Measurements from ENCODE around the gene C3. TPM values are rescaled to one million over a fixed set of nuclear protein-coding genes. Genes with fewer than 3 reads are reported as not detected.
"Not testable (repeated sequence)": the region's sequence is repeated elsewhere in the genome, so short reads cannot be mapped to it uniquely, and the experiment has no call there.

Gene C3
- total RNA-seq, 1 donor from 2014 or later, result 1,129 TPM

GRCh38 chr19:6664916-6665315 is 55.5 kb downstream of the C3 start:
- H3K36me3 ChIP-seq, result no peaks in the 10 kb centered on the region
- H3K4me1 ChIP-seq, result no peaks in the 10 kb centered on the region
- H3K27ac ChIP-seq, result no peak overlapping the region
- peaks cover 12% of the 10 kb centered on the region for H3K27me3 ChIP-seq
- no peak for TF ChIP-seq CTCF (IDR thresholded peaks at IDR 0.05)
- H3K4me3 ChIP-seq, result no peak overlapping the region
- DNase-seq (no peak), ATAC-seq (no peak)
- intact Hi-C loops (cut with DNase I), result no loop called here
- H3K9me3 ChIP-seq, result no peaks in the 10 kb centered on the region

GRCh38 chr19:6663236-6664201 is 56.9 kb downstream of the C3 start:
- TF ChIP-seq CTCF (IDR thresholded peaks at IDR 0.05), result no peak
- ATAC-seq, result peak; percentile 32

GRCh38 chr19:6662702-6663101 is 57.7 kb downstream of the C3 start:
- H3K36me3 ChIP-seq, result no peaks in the 10 kb centered on the region
- no peaks in the 10 kb centered on the region for H3K4me1 ChIP-seq
- no peak for TF ChIP-seq CTCF (IDR thresholded peaks at IDR 0.05)
- DNase-seq (no peak), ATAC-seq (no peak)
- H3K4me3 ChIP-seq, result no peak overlapping the region
- no peaks in the 10 kb centered on the region for H3K9me3 ChIP-seq
- intact Hi-C loops (cut with DNase I), result no loop called here
- peaks cover 18% of the 10 kb centered on the region for H3K27me3 ChIP-seq
- no peak overlapping the region for H3K27ac ChIP-seq

More at GRCh38 chr19:6663236-6664201, 56.9 kb downstream of the C3 start:
- no peak overlapping the region for H3K4me3 ChIP-seq
- H3K9me3 ChIP-seq, result no peaks in the 10 kb centered on the region
- DNase-seq, result no peak
- intact Hi-C loops (cut with DNase I), result no loop called here
- H3K27me3 ChIP-seq, result peaks cover 18% of the 10 kb centered on the region
- no peaks in the 10 kb centered on the region for H3K36me3 ChIP-seq
- no peaks in the 10 kb centered on the region for H3K4me1 ChIP-seq
- no peak overlapping the region for H3K27ac ChIP-seq

- H3K36me3 ChIP-seq; H3K9me3 ChIP-seq; H3K4me3 ChIP-seq; H3K27ac ChIP-seq; ATAC-seq; intact Hi-C loops (cut with DNase I); DNase-seq; H3K4me1 ChIP-seq: not testable (repeated sequence)
- peaks cover 26% of the 10 kb centered on the region for H3K27me3 ChIP-seq
Observed at GRCh38 chr19:6661509-6662244, 58.8 kb downstream of the C3 start.

GRCh38 chr19:6660930-6661329 is 59.5 kb downstream of the C3 start:
- intact Hi-C loops (cut with DNase I), result no loop called here
- Histone ChIP-seq H3K27ac (no peak overlapping the region), H3K4me3 (no peak overlapping the region), H3K9me3 (no peaks in the 10 kb centered on the region), H3K4me1 (no peaks in the 10 kb centered on the region), H3K27me3 (peaks cover 28% of the 10 kb centered on the region), H3K36me3 (no peaks in the 10 kb centered on the region)
- no peak for TF ChIP-seq CTCF (IDR thresholded peaks at IDR 0.05)
- peak; percentile 28 for ATAC-seq
- DNase-seq, result no peak

GRCh38 chr19:6656390-6656789 is 64.1 kb downstream of the C3 start:
- H3K9me3 ChIP-seq; H3K27ac ChIP-seq; H3K36me3 ChIP-seq; ATAC-seq; H3K4me3 ChIP-seq; intact Hi-C loops (cut with DNase I); H3K4me1 ChIP-seq; DNase-seq: not testable (repeated sequence)
- H3K27me3 ChIP-seq, result peaks cover 32% of the 10 kb centered on the region
